ENCODE data around the gene MYH9. TPM values are rescaled to one million over a fixed set of nuclear protein-coding genes. Genes with fewer than 3 reads are reported as not detected.

The MYH9 gene
- total RNA-seq, 4 donors from 2014 or later: 284 to 323 (median 294) TPM

DNA sequence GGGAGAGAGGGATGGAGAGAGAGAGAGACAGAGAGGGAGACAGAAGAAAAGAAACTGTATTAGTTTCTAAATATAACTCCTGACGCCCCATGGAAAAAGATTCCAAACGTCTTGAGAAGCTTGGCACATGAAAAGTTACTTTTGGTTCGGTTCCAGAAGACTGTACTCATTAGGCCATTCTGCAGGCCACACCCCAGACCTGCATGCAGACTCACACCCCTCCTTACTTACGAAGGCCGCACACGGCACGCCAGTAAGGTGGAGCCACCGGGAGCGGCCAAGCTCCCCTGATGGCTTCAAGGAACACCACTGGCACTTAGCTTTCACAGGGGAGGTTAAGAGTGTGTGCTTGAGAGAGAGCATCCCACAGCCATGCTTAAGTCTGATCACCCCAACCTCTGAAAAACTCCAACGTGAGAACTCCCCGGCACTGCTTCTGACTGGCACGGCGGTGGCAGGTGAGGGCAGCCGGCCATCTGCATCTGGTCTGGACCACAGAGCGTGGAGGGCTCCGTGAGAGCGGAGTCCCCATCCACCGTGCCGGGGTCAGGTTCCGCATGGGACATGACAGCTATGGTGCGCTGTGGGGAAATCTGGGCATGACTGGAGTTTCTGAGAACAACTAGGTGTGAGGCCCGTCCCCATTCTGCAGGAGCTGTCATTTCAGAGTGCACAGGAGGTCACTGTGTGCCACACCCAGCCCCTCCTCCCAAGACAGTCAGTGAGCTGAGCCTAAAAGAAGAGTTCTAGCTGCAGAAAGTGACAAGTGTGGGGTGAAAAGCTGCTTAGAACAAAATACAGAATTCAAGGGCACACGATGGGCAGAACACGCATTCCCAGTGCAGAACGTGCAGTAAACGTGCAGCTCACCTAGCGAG, 62.4 kb downstream of the MYH9 start:
- no peak for TF ChIP-seq POLR2A (IDR thresholded peaks at IDR 0.05)
- peak; percentile 79 for TF ChIP-seq EP300 (IDR thresholded peaks at IDR 0.05)
- peak in 2 of 3 donors; percentile 60 to 69 for TF ChIP-seq POLR2AphosphoS5 (IDR thresholded peaks at IDR 0.05)
- H3K9me3 ChIP-seq: no peaks in the 10 kb centered on the region
- no peak for DNase-seq (ENCODE audit: low spot score in 2 of 2)
- peak overlapping the region; percentile 93 for H3K27ac ChIP-seq
- 47% methylated on average over 19 of the region's 27 CpGs for WGBS
- no peak overlapping the region for H3K4me3 ChIP-seq
- H3K27me3 ChIP-seq: no peaks in the 10 kb centered on the region
- peaks cover 51% of the 10 kb centered on the region for H3K36me3 ChIP-seq
- peaks cover 77% of the 10 kb centered on the region for H3K4me1 ChIP-seq

- Histone ChIP-seq H3K27me3 (no peaks in the 10 kb centered on the region), H3K4me1 (peaks cover 67% of the 10 kb centered on the region), H3K4me3 (no peak overlapping the region), H3K9me3 (no peaks in the 10 kb centered on the region), H3K27ac (peak overlapping the region; percentile 93), H3K36me3 (peaks cover 61% of the 10 kb centered on the region)
- TF ChIP-seq POLR2A (IDR thresholded peaks at IDR 0.05): no peak
- no peak for TF ChIP-seq CTCF (IDR thresholded peaks at IDR 0.05)
- no peak for TF ChIP-seq POLR2AphosphoS5 (IDR thresholded peaks at IDR 0.05)
- TF ChIP-seq EP300 (IDR thresholded peaks at IDR 0.05): no peak
- DNase-seq (ENCODE audit: low spot score in 2 of 2): no peak
- WGBS: 40% methylated on average over 9 of the region's 11 CpGs
Measured at GRCh38 chr22:36324414-36324813, 63.4 kb downstream of the MYH9 start.

DNA sequence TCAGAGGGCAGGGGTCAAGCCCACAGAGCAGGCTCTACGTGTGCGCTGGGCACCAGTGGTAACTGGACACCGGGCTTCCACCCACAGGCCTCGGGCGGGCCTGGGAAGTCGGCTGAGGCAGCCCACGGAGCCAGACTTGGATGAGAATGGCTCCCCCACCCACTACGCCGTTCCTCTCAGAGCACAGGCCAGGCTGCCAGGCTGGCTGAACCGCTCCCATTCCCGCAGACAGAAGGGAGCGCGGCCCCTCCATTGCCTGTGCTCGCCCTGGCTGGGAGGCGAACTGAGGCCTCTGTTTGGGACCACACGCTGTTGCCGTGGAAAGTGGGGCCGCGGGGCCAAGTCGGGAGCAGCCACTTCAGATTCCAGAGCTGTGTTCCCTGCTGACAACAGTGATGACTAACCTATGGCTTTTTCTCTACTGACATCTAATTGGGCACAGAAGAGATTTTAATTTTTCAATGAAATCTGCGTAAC, 63.9 kb downstream of the MYH9 start:
- no peak for DNase-seq (ENCODE audit: low spot score in 2 of 2)
- no peaks in the 10 kb centered on the region for H3K27me3 ChIP-seq
- peaks cover 62% of the 10 kb centered on the region for H3K4me1 ChIP-seq
- H3K9me3 ChIP-seq: no peaks in the 10 kb centered on the region
- 26% methylated on average over 9 of the region's 21 CpGs for WGBS
- TF ChIP-seq POLR2AphosphoS5 (IDR thresholded peaks at IDR 0.05) (peak in 1 of 3 donors; percentile 28), POLR2A (IDR thresholded peaks at IDR 0.05) (no peak), EP300 (IDR thresholded peaks at IDR 0.05) (no peak), CTCF (IDR thresholded peaks at IDR 0.05) (no peak)
- H3K4me3 ChIP-seq: no peak overlapping the region
- H3K27ac ChIP-seq: peak overlapping the region; percentile 93
- peaks cover 66% of the 10 kb centered on the region for H3K36me3 ChIP-seq

DNA sequence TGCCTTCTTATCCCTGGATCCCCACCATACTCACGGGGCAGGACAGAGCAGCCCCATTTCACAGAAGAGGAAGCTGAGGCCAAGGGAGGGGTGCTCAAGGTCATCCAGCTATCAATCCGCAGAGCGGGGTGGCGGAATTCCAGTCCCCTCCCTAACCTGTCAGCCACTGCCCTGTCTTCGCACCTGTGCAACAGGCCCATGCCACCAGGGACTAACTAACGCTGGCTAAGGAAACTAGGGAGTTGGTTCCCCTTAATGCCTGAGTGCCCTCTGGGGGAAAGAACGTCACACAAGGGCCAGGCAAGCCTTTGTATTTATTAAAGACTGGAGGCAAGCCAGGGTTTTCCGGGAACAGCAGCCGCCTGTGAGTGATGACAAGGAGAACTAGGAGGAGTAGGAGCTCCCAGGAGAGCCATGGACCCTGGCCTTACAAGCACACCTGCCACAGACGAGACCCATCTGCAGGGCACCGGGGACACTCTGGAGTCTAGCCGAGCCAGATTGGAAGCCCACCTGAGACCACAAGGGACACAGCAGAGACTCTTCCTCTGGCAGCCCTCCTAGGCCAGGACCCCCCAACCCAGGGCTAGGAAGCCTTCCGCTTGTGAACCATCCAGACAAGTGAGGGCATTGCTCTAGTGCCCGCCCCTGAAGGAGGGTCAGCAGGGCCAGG, 64.4 kb downstream of the MYH9 start:
- WGBS: 37% methylated on average over 8 of the region's 14 CpGs
- TF ChIP-seq EP300 (IDR thresholded peaks at IDR 0.05) (peak; percentile 33), POLR2A (IDR thresholded peaks at IDR 0.05) (no peak), CTCF (IDR thresholded peaks at IDR 0.05) (no peak), POLR2AphosphoS5 (IDR thresholded peaks at IDR 0.05) (peak in 2 of 3 donors; percentile 9 to 31)
- Histone ChIP-seq H3K9me3 (no peaks in the 10 kb centered on the region), H3K4me3 (no peak overlapping the region), H3K4me1 (peaks cover 56% of the 10 kb centered on the region), H3K27me3 (no peaks in the 10 kb centered on the region), H3K36me3 (peaks cover 72% of the 10 kb centered on the region), H3K27ac (peak overlapping the region; percentile 93)
- no peak for DNase-seq (ENCODE audit: low spot score in 2 of 2)

GRCh38 chr22:36322602-36322915, 65.2 kb downstream of the MYH9 start:
- Histone ChIP-seq H3K27ac (peak overlapping the region; percentile 93), H3K9me3 (no peaks in the 10 kb centered on the region), H3K36me3 (peaks cover 79% of the 10 kb centered on the region), H3K4me3 (no peak overlapping the region), H3K4me1 (peaks cover 49% of the 10 kb centered on the region), H3K27me3 (no peaks in the 10 kb centered on the region)
- no peak for DNase-seq (ENCODE audit: low spot score in 2 of 2)
- WGBS: 78% methylated on average over 8 of the region's 11 CpGs
- TF ChIP-seq POLR2A (IDR thresholded peaks at IDR 0.05) (no peak), EP300 (IDR thresholded peaks at IDR 0.05) (no peak), CTCF (IDR thresholded peaks at IDR 0.05) (no peak), POLR2AphosphoS5 (IDR thresholded peaks at IDR 0.05) (no peak)
